ENCODE data around the gene ADAT2.
"Not testable (repeated sequence)": the region's sequence is repeated elsewhere in the genome, so short reads cannot be mapped to it uniquely, and the experiment has no call there.

Gene ADAT2

DNA sequence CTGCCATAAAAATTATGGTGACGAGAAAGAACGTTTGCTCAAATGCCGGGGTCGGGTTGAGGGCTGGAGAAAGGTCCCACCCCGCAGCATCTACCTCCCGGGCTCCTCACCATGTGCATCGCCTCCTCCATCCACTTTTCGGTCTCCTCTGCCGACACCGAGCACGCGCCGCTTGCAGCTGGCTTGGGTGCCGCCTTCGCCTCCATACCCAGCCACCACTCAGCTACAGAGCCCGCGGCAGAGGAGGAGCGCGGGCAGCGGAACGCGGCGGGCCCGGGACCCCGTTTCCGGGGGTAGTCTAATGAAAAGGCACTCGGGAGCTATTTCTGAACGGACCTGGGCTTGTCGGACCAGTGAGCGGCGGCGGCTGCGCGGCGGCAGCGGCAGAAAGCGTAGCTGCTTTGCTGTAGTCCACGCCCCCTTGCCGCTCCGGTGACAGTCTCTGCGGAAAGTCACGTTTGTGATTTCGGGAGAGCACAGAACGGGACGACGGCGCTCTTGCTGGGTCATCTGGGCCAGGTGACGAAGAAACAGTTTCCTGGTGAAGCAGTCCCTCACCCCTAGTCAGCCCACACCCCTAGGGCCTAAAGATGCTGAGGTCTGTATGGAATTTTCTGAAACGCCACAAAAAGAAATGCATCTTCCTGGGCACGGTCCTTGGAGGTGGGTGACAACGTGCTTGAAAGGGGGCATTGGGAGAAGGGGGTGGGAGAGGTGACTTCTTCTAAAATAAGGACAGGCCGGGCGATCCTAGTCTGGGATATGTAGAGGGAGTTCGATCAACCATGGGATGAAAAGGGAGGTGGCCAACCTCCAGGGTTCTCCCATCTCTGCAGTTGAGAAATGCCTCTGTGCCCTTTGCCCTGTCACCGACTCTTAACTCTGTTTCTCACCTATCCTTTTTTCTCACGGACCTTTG is at the start of gene ADAT2, which contains the start of gene PEX3:
TSS of gene ADAT2 (minus strand) at position 243 of the 919 bp plus-strand sequence. CDS start at position 206, 37 bp downstream.
TSS of gene PEX3 (plus strand) at position 353 of the 919 bp plus-strand sequence. CDS start at position 591, 238 bp downstream.
- DNase-seq (ENCODE audit: low spot score): peak; percentile 93

GRCh38 chr6:143498428-143498827 is 47.9 kb upstream of the ADAT2 start:
- DNase-seq (ENCODE audit: low spot score): no peak

GRCh38 chr6:143496974-143497373 is 46.5 kb upstream of the ADAT2 start:
- no peak for DNase-seq (ENCODE audit: low spot score)

GRCh38 chr6:143490775-143491174 is 40.3 kb upstream of the ADAT2 start:
- no peak for DNase-seq (ENCODE audit: low spot score)

DNA sequence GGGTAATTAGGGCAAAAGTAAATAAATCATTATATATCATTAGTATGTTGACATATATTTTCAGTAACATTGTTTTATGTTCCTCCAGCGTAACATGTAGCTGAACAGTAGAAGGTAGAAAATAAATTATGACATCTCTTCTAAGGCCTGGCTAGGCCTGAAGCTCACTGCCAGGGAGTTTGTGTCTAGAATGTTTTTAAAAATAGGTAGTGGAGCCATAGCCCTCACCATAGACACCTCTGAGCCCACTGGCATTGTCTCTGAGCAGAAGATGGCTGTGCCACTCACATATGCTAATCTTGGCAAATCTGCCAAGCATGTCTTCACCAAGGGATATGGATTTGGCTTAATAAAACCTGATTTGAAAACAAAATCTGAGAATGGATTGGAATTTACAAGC is 39.7 kb upstream of the ADAT2 start:
- no peak for DNase-seq (ENCODE audit: low spot score)

- DNase-seq (ENCODE audit: low spot score): no peak
Observed at GRCh38 chr6:143486752-143487151, 36.3 kb upstream of the ADAT2 start.

DNA sequence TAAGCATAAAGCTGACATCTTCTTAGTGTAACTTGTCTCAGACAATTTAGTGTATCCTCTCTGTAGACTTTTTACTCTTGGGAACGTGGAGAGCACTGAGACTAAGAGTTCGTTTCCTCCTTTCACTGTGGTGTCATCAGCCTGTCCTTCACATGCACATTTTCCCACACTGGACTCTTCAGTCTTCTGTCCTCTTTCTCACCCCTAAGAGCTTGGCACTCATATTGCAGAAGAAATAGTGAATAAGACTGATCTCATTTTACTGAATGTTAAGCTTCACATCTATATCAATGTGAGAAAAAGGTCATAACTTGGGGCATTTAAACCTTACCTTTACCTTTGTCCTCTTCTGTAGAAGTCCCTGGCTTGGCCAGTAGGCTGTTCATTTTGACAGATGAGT is 35.5 kb upstream of the ADAT2 start:
- no peak for DNase-seq (ENCODE audit: low spot score)

DNA sequence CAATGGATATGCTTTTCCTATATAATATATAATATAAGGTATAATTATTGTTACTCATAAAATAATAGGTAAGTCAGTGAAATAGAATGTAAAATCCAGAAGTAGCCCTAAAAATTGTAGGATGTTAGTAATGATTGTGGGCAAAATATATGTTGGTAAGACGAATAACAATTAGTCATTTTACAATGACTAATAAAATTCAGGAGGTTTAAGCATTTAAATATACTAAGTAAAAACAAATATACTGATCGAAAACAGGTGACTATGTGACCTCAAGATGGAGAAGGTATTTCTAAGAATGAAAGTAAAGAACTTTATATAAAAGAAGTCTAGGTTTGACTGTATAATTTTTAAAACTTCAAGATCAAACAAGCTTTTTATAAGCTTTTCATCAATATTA is 32.1 kb upstream of the ADAT2 start:
- DNase-seq (ENCODE audit: low spot score): no peak

DNA sequence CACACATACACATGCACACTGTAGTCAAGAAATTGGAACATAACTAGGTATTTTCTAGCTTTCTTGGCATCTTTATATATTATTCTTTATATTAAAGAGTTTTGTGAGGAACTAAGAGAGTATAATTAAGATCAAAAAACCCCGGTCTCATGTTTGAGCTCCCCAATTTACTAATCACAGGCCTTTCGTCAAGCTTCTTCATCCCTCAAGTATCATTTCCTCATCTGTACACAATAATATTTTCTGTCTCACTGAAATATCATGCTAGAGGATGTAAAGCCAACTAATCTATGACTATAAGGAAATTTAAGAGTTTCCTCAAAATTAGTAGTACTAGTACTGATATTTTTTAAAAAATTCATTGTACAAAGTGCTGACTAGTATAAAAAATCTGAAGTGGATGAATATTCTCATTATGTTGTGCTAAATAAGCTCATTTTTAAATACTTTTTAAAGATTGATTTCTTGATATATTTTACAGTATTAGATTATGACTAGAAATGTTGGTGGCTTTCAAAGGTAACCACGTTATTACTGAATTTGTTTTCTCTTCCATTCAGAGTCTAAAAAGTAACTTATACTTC is 28.1 kb upstream of the ADAT2 start:
- DNase-seq (ENCODE audit: low spot score): no peak

DNA sequence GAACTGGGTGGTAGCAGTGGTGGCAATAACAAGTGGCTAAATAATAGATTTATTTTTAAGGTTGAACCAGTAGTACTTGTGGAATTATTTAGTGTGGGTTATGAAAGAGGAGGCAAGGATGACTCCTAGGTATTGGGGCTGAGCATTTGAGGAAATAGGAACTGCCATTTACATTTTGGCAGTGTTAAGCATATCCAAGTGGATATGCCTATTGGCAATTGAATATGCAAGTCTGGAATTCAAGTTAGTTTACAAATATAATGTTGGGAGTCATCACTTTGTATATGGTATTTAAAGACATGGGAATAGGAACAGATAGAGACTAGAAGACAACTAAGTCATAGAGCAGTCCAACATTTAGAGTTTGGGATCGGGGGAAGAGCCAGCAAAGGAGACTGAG is 26.1 kb upstream of the ADAT2 start:
- DNase-seq (ENCODE audit: low spot score): no peak

- no peak for DNase-seq (ENCODE audit: low spot score)
Observed at GRCh38 chr6:143471822-143472221, 21.3 kb upstream of the ADAT2 start.

GRCh38 chr6:143468823-143469222 is 18.3 kb upstream of the ADAT2 start:
- DNase-seq (ENCODE audit: low spot score): not testable (repeated sequence)

DNA sequence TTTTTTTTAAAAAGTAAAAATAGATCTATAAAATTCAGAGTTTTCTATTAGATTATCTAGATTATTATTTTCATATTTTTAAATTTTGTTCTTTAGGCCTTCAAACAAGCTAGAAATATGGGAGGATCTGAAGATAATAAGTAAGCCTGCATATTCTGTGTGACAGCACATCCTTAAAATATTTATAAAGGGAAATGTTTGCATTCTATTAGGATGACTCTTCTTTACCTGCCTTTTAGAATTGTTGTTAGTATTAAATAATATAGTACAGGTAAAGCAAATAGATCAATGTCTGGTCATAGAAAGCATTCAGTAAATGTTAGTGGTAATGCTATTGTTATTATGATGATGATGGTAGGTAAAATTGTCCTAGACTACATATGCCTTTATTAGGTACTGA is 17.5 kb upstream of the ADAT2 start:
- DNase-seq (ENCODE audit: low spot score): no peak

GRCh38 chr6:143465546-143465945 is 15.1 kb upstream of the ADAT2 start:
- DNase-seq (ENCODE audit: low spot score): no peak

GRCh38 chr6:143457563-143458359 is 7.3 kb upstream of the ADAT2 start:
- peak; percentile 17 for DNase-seq (ENCODE audit: low spot score)

GRCh38 chr6:143451531-143451930 is 1.0 kb upstream of the ADAT2 start:
- DNase-seq (ENCODE audit: low spot score): no peak

DNA sequence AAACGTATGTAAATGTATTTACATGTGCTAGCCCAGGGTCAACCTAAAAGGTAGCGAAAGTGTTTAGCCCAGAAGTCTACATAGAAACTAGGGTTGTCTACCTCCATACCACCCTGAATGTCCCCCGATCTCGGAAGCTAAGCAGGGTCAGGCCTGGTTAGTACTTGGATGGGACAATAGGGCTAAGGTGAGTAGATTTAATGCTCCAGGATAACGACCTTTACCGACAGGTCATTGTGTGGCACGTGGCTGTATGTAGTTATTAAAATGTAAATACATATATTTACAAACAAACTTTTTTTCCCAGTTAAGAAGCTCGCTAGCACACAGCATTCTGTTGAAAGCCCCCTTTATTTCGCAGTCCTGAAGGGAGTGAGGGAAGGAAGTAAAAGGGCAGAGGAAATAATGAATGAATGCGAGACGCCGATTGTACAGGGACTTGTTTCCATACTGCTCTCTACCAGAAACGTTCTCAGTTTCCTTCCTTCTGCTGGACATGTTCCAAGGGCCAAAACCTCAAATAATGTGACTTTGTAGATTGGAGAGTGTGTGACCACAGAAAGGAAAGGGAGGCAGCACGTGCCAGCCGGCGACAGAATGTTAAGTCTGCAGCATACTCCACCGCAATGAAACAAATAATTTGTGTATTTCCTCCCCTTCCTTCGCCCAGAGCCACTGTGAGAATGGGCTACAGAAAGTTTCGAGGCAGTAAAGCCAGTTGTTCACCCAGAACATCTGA is 612 bp downstream of the ADAT2 start:
- DNase-seq (ENCODE audit: low spot score): no peak

GRCh38 chr6:143449082-143449713 is 1.3 kb downstream of the ADAT2 start:
- no peak for DNase-seq (ENCODE audit: low spot score)

- DNase-seq (ENCODE audit: low spot score): not testable (repeated sequence)
Observed at GRCh38 chr6:143447865-143448264, 2.6 kb downstream of the ADAT2 start.

GRCh38 chr6:143443096-143443495 is 7.4 kb downstream of the ADAT2 start:
- DNase-seq (ENCODE audit: low spot score): no peak

Measured in AG08396 (cell line).